Smooth muscle cell (in vitro differentiated cells): Measurements from ENCODE around the gene NEURL1. TPM values are rescaled to one million over a fixed set of nuclear protein-coding genes. Genes with fewer than 3 reads are reported as not detected.

Source experiments
- DNase-seq: peaks from one replicate; lab custom pipeline; 2025; ENCODE audit not compliant: unreplicated experiment; lab: John Stamatoyannopoulos, UW
- H2AFZ ChIP-seq: fragments of 200-600 bp; sonication (generic); 2 replicates; pipeline ENCODE4 v1.6.0; 2016; ENCODE audit warnings: antibody characterized with exemption, low read depth, mild to moderate bottlenecking
- H3F3A ChIP-seq: fragments of 200-600 bp; sonication (generic); 2 replicates; pipeline ENCODE4 v1.6.0; 2017; ENCODE audit warnings: antibody characterized with exemption, low read depth
- H3K27ac ChIP-seq: fragments of 200-600 bp; sonication (generic); 2 replicates; pipeline ENCODE4 v1.5.1; 2016; ENCODE audit warnings: low read depth, mild to moderate bottlenecking
- H3K27me3 ChIP-seq: fragments of 200-600 bp; sonication (generic); 2 replicates; pipeline ENCODE4 v1.6.1; 2016; ENCODE audit warnings: low read depth, mild to moderate bottlenecking
- H3K36me3 ChIP-seq: fragments of 200-600 bp; sonication (generic); 2 replicates; pipeline ENCODE4 v1.5.1; 2016; ENCODE audit warnings: low read depth
- H3K4me1 ChIP-seq: fragments of 200-600 bp; sonication (generic); 2 replicates; pipeline ENCODE4 v1.5.1; 2016; ENCODE audit warnings: low read depth
- H3K4me2 ChIP-seq: fragments of 200-600 bp; sonication (generic); 2 replicates; pipeline ENCODE4 v1.6.0; 2016; ENCODE audit warnings: mild to moderate bottlenecking
- H3K4me3 ChIP-seq: fragments of 200-600 bp; sonication (generic); 2 replicates; pipeline ENCODE4 v1.5.1; 2016; ENCODE audit warnings: mild to moderate bottlenecking
- H3K79me2 ChIP-seq: fragments of 200-600 bp; sonication (generic); 2 replicates; pipeline ENCODE4 v1.6.0; 2016; ENCODE audit warnings: low read depth, mild to moderate bottlenecking
- H3K9ac ChIP-seq: fragments of 200-600 bp; sonication (generic); 2 replicates; pipeline ENCODE4 v1.6.0; 2016; ENCODE audit warnings: low read depth
- H3K9me3 ChIP-seq: fragments of 200-600 bp; sonication (generic); replicated peaks from 2 replicates; pipeline ENCODE4 v1.5.1; 2016; ENCODE audit warnings: low read depth
- H4K20me1 ChIP-seq: fragments of 200-600 bp; sonication (generic); 2 replicates; pipeline ENCODE4 v1.6.0; 2016; ENCODE audit warnings: low read depth
- WGBS: methylation state at CpG from one replicate; pipeline ENCODE4 v1.1.7; 2016; ENCODE audit warnings: low lambda C conversion rate; 5-methylcytosine and 5-hydroxymethylcytosine counted together
- polyA plus RNA-seq: library from polyadenylated mRNA; unstranded; fragments of >200 nt; fragmentation: Nextera tagmentation; extraction: Ambion mirVana; gene quantifications from 2 replicates; pipeline ENCODE4 v1.2.1, GENCODE V29; 2016
- total RNA-seq: library from RNA; depleted of rRNA; stranded (reverse); fragments of >200 nt; gene quantifications from 2 replicates; pipeline ENCODE4 v1.2.3, GENCODE V29; 2014
- TF ChIP-seq, protein P1 (sequence below): fragments of 200-600 bp; sonication (generic); IDR thresholded peaks from 2 replicates; pipeline ENCODE4 v1.5.1; 2017; ENCODE audit warnings: borderline replicate concordance, mild to moderate bottlenecking, antibody characterized with exemption; ENCODE audit not compliant: insufficient read depth, poor library complexity, severe bottlenecking

Gene NEURL1
- total and polyA plus RNA-seq, 2 experiments from 2014 or later: 0.04 to 0.91 TPM

DNA sequence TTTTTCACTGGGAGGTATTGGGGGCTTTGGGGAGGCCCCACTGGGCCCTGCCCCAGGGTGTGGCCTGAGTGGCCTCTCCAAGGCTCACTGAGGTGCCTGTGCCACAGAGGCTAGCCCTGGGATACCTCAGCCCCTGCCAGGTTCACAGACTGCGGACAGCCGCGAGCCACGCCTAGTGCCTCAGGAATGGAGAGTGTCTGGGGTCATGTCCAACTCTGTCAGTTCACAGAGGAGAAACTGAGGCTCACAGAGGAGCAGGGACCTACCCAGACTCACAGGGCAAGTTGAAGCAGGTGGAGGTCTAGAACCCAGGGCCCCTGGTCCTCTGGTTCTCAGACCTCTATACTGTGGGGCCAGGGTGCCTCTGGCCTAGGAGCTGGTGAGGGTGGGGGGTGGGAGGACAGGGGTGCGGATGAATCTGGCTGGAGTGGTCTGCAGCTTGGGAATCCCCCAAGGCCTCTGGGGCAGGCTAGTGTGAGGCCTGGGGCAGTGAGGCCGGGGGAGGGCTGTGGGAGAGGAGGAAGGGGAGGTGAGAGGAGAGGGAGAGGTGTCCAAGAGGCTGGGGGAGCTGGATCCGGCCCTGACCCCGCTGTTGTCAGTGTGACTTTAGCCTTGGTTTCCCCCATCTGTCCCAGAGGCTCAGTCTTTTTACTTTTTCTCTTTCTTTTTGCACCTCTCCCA lies 20.0 kb downstream of the NEURL1 start:
- peak overlapping the region; percentile 61 for H2AFZ ChIP-seq
- H3K79me2 ChIP-seq: no peaks in the 10 kb centered on the region
- TF ChIP-seq, protein P1, sequence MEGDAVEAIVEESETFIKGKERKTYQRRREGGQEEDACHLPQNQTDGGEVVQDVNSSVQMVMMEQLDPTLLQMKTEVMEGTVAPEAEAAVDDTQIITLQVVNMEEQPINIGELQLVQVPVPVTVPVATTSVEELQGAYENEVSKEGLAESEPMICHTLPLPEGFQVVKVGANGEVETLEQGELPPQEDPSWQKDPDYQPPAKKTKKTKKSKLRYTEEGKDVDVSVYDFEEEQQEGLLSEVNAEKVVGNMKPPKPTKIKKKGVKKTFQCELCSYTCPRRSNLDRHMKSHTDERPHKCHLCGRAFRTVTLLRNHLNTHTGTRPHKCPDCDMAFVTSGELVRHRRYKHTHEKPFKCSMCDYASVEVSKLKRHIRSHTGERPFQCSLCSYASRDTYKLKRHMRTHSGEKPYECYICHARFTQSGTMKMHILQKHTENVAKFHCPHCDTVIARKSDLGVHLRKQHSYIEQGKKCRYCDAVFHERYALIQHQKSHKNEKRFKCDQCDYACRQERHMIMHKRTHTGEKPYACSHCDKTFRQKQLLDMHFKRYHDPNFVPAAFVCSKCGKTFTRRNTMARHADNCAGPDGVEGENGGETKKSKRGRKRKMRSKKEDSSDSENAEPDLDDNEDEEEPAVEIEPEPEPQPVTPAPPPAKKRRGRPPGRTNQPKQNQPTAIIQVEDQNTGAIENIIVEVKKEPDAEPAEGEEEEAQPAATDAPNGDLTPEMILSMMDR: no peak
- no peak overlapping the region for H3K27ac ChIP-seq
- WGBS: 89% methylated on average over 7 of the region's 8 CpGs
- H4K20me1 ChIP-seq: no peaks in the 10 kb centered on the region
- no peak overlapping the region for H3K9ac ChIP-seq
- no peaks in the 10 kb centered on the region for H3F3A ChIP-seq
- H3K4me3 ChIP-seq: no peak overlapping the region
- no peak for DNase-seq
- peaks cover 7% of the 10 kb centered on the region for H3K27me3 ChIP-seq
- H3K36me3 ChIP-seq: no peaks in the 10 kb centered on the region
- H3K4me2 ChIP-seq: no peak overlapping the region
- H3K4me1 ChIP-seq: no peaks in the 10 kb centered on the region
- no peaks in the 10 kb centered on the region for H3K9me3 ChIP-seq

DNA sequence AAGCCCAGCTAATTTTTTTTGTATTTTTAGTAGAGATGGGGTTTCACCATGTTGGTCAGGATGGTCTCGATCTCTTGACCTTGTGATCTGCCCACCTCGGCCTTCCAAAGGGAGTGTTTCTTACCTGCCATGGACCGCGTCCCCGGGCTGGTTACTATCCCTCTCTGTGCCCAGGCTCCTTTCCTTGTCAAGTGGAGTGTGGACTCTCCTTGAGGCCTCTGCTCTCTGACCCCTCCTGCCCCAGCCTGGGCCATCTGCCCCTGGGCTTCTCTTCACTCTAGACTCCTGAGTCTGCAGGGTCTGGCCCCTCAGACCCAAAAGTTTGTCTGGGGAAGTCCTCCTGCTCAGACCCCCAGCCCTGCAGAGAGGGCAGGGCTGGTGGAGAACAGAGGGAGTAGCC lies 20.7 kb downstream of the NEURL1 start:
- Histone ChIP-seq H2AFZ (no peak overlapping the region), H3K4me1 (no peaks in the 10 kb centered on the region), H3K9ac (no peak overlapping the region), H3K4me2 (no peak overlapping the region), H3K27ac (no peak overlapping the region), H3F3A (no peaks in the 10 kb centered on the region), H4K20me1 (no peaks in the 10 kb centered on the region), H3K9me3 (no peaks in the 10 kb centered on the region), H3K36me3 (no peaks in the 10 kb centered on the region), H3K79me2 (no peaks in the 10 kb centered on the region), H3K4me3 (no peak overlapping the region), H3K27me3 (peaks cover 9% of the 10 kb centered on the region)
- TF ChIP-seq, protein P1: no peak
- 95% methylated on average over 5 of the region's 5 CpGs for WGBS
- no peak for DNase-seq

DNA sequence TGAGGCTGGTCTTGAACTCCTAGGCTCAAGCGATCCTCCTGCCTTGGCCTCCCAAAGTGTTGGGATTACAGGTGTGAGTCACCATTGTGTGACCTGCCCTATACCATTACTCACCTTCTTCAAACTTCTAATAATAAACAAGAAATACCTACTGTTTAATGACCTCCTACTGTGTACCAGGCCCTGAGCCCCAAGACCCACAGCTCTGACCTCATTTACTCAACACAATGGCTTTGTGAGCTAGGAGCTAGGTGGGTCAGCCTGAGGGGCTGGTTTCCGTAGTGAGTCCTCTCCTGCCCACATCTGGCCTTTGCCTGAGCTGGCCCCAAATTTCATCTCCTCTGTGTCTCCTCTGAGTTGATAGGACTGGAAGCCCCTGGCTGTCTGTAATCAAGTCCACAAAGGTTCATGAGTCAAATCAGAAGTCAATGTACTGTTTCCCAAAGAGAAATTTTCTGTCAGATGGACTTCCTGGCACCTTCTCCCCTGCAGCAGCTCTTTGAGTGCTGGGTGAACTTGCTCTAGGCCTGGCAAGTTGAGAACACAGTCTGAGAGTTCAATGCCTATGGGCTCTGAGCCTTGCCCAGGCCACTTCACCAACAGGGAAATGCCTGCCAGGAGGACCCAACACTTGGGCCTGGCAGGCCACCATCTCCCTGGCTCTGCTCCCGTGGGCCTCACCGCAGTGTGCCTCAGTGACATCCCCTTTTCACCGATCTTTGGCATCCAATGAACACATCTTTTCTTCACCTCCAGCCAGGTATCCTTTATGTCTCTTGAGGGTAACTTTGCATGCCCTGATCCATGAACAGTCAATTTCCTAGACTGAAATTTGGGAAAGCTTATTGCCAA lies 24.0 kb downstream of the NEURL1 start:
- Histone ChIP-seq H3K4me3 (no peak overlapping the region), H3K36me3 (no peaks in the 10 kb centered on the region), H3F3A (no peaks in the 10 kb centered on the region), H2AFZ (no peak overlapping the region), H3K27ac (no peak overlapping the region), H3K4me1 (no peaks in the 10 kb centered on the region), H4K20me1 (no peaks in the 10 kb centered on the region), H3K4me2 (no peak overlapping the region), H3K79me2 (no peaks in the 10 kb centered on the region), H3K27me3 (peaks cover 3% of the 10 kb centered on the region), H3K9ac (no peak overlapping the region), H3K9me3 (no peaks in the 10 kb centered on the region)
- TF ChIP-seq, protein P1: no peak
- WGBS: 90% methylated on average over 5 of the region's 5 CpGs
- no peak for DNase-seq
